ENCODE measurements around the gene PRRC2B.
"Not testable (repeated sequence)": the region's sequence is repeated elsewhere in the genome, so short reads cannot be mapped to it uniquely, and the experiment has no call there.

Gene PRRC2B

GRCh38 chr9:131464354-131465000, 70.6 kb downstream of the PRRC2B start:
- Histone ChIP-seq H3K9me3 (ENCODE audit: control insufficient read depth in 1 of 2, low read length in 2 of 2) (no peaks in the 10 kb centered on the region), H3K27me3 (ENCODE audit: low read depth, low read length) (no peaks in the 10 kb centered on the region), H3K36me3 (ENCODE audit: control insufficient read depth in 1 of 2, insufficient read depth in 2 of 2, low read length in 2 of 2) (peaks cover 54 to 70% of the 10 kb centered on the region in 2 donors), H3K4me3 (ENCODE audit: low read depth in 1 of 2, low read length in 2 of 2) (no peak overlapping the region), H3K4me1 (ENCODE audit: control insufficient read depth in 1 of 2, insufficient read depth in 2 of 2, low read length in 2 of 2) (no peaks in the 10 kb centered on the region), H3K27ac (ENCODE audit: low read length) (no peak overlapping the region)

GRCh38 chr9:131465401-131465800, 71.5 kb downstream of the PRRC2B start:
- H3K27ac ChIP-seq (ENCODE audit: low read length) = no peak overlapping the region
- H3K36me3 ChIP-seq (ENCODE audit: control insufficient read depth in 1 of 2, insufficient read depth in 2 of 2, low read length in 2 of 2) = peaks cover 59 to 70% of the 10 kb centered on the region in 2 donors
- H3K9me3 ChIP-seq (ENCODE audit: control insufficient read depth in 1 of 2, low read length in 2 of 2) = no peaks in the 10 kb centered on the region
- H3K27me3 ChIP-seq (ENCODE audit: low read depth, low read length) = no peaks in the 10 kb centered on the region
- H3K4me3 ChIP-seq (ENCODE audit: low read depth in 1 of 2, low read length in 2 of 2) = no peak overlapping the region
- H3K4me1 ChIP-seq (ENCODE audit: control insufficient read depth in 1 of 2, insufficient read depth in 2 of 2, low read length in 2 of 2) = no peaks in the 10 kb centered on the region

- Histone ChIP-seq H3K4me1 (ENCODE audit: control insufficient read depth in 1 of 2, insufficient read depth in 2 of 2, low read length in 2 of 2) (no peaks in the 10 kb centered on the region), H3K4me3 (ENCODE audit: low read depth in 1 of 2, low read length in 2 of 2) (no peak overlapping the region), H3K27ac (ENCODE audit: low read length) (no peak overlapping the region), H3K9me3 (ENCODE audit: control insufficient read depth in 1 of 2, low read length in 2 of 2) (no peaks in the 10 kb centered on the region), H3K36me3 (ENCODE audit: control insufficient read depth in 1 of 2, insufficient read depth in 2 of 2, low read length in 2 of 2) (peaks cover 63 to 71% of the 10 kb centered on the region in 2 donors), H3K27me3 (ENCODE audit: low read depth, low read length) (no peaks in the 10 kb centered on the region)
Observed at GRCh38 chr9:131467214-131467935, 73.5 kb downstream of the PRRC2B start.

- H3K4me3 ChIP-seq (ENCODE audit: low read depth in 1 of 2, low read length in 2 of 2) = no peak overlapping the region
- H3K36me3 ChIP-seq (ENCODE audit: control insufficient read depth in 1 of 2, insufficient read depth in 2 of 2, low read length in 2 of 2) = peaks cover 63 to 77% of the 10 kb centered on the region in 2 donors
- no peaks in the 10 kb centered on the region for H3K27me3 ChIP-seq (ENCODE audit: low read depth, low read length)
- no peaks in the 10 kb centered on the region for H3K4me1 ChIP-seq (ENCODE audit: control insufficient read depth in 1 of 2, insufficient read depth in 2 of 2, low read length in 2 of 2)
- no peak overlapping the region for H3K27ac ChIP-seq (ENCODE audit: low read length)
- no peaks in the 10 kb centered on the region for H3K9me3 ChIP-seq (ENCODE audit: control insufficient read depth in 1 of 2, low read length in 2 of 2)
Observed at GRCh38 chr9:131468031-131468430, 74.1 kb downstream of the PRRC2B start.

DNA sequence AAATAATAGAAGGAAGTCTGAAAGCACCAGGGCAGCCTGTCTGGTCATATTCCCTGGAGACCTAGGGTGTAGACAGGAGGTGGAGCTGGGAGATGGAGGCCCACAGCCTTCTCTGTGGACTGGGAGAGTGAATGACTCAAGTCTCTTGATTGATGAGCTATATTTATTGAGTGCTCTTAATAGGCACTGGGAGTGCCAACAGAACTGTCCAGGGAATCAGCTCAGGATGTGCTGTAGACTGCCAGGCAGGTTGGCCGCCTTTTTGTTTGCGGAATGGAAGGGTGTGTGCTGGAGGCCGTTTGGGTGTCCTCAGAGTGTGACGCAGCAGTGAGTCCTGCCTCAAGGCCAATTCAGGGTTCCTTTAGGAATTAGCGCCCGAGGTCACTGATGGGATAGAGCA, 75.5 kb downstream of the PRRC2B start:
- peaks cover 69 to 83% of the 10 kb centered on the region in 2 donors for H3K36me3 ChIP-seq (ENCODE audit: control insufficient read depth in 1 of 2, insufficient read depth in 2 of 2, low read length in 2 of 2)
- no peaks in the 10 kb centered on the region for H3K27me3 ChIP-seq (ENCODE audit: low read depth, low read length)
- no peaks in the 10 kb centered on the region for H3K9me3 ChIP-seq (ENCODE audit: control insufficient read depth in 1 of 2, low read length in 2 of 2)
- no peak overlapping the region for H3K27ac ChIP-seq (ENCODE audit: low read length)
- H3K4me1 ChIP-seq (ENCODE audit: control insufficient read depth in 1 of 2, insufficient read depth in 2 of 2, low read length in 2 of 2) = no peaks in the 10 kb centered on the region
- no peak overlapping the region for H3K4me3 ChIP-seq (ENCODE audit: low read depth in 1 of 2, low read length in 2 of 2)

- Histone ChIP-seq H3K4me3 (ENCODE audit: low read depth in 1 of 2, low read length in 2 of 2) (no peak overlapping the region), H3K27ac (ENCODE audit: low read length) (no peak overlapping the region), H3K9me3 (ENCODE audit: control insufficient read depth in 1 of 2, low read length in 2 of 2) (no peaks in the 10 kb centered on the region), H3K27me3 (ENCODE audit: low read depth, low read length) (no peaks in the 10 kb centered on the region), H3K4me1 (ENCODE audit: control insufficient read depth in 1 of 2, insufficient read depth in 2 of 2, low read length in 2 of 2) (no peaks in the 10 kb centered on the region), H3K36me3 (ENCODE audit: control insufficient read depth in 1 of 2, insufficient read depth in 2 of 2, low read length in 2 of 2) (peaks cover 72 to 83% of the 10 kb centered on the region in 2 donors)
Observed at GRCh38 chr9:131469951-131470350, 76.1 kb downstream of the PRRC2B start.

DNA sequence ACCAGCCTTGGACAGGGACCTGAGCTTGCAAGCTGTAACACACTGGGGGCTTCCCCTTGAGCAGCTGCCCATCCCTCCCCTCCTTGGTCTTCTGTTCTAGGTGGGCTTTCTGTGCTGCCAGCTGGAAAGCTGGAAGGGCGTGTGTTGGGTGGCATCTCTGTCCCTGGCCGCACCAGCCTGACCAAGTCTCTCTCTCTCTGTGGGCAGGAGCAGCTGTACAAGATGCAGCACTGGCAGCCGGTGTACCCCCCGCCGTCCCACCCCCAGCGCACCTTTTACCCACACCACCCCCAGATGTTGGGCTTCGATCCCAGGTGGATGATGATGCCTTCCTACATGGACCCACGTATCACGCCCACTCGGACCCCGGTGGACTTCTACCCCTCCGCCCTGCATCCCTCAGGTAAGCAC, 76.7 kb downstream of the PRRC2B start:
- Histone ChIP-seq H3K9me3 (ENCODE audit: control insufficient read depth in 1 of 2, low read length in 2 of 2) (no peaks in the 10 kb centered on the region), H3K4me1 (ENCODE audit: control insufficient read depth in 1 of 2, insufficient read depth in 2 of 2, low read length in 2 of 2) (no peaks in the 10 kb centered on the region), H3K27me3 (ENCODE audit: low read depth, low read length) (no peaks in the 10 kb centered on the region), H3K36me3 (ENCODE audit: control insufficient read depth in 1 of 2, insufficient read depth in 2 of 2, low read length in 2 of 2) (peaks cover 73 to 83% of the 10 kb centered on the region in 2 donors), H3K27ac (ENCODE audit: low read length) (no peak overlapping the region), H3K4me3 (ENCODE audit: low read depth in 1 of 2, low read length in 2 of 2) (no peak overlapping the region)

GRCh38 chr9:131472085-131472484, 78.2 kb downstream of the PRRC2B start:
- H3K27ac ChIP-seq (ENCODE audit: low read length); H3K4me1 ChIP-seq (ENCODE audit: control insufficient read depth in 1 of 2, insufficient read depth in 2 of 2, low read length in 2 of 2); H3K9me3 ChIP-seq (ENCODE audit: control insufficient read depth in 1 of 2, low read length in 2 of 2); H3K4me3 ChIP-seq (ENCODE audit: low read depth in 1 of 2, low read length in 2 of 2); H3K27me3 ChIP-seq (ENCODE audit: low read depth, low read length): not testable (repeated sequence)
- H3K36me3 ChIP-seq (ENCODE audit: control insufficient read depth in 1 of 2, insufficient read depth in 2 of 2, low read length in 2 of 2) = peaks cover 70 to 89% of the 10 kb centered on the region in 2 donors

- Histone ChIP-seq H3K4me1 (ENCODE audit: control insufficient read depth in 1 of 2, insufficient read depth in 2 of 2, low read length in 2 of 2) (no peaks in the 10 kb centered on the region), H3K36me3 (ENCODE audit: control insufficient read depth in 1 of 2, insufficient read depth in 2 of 2, low read length in 2 of 2) (peaks cover 72 to 91% of the 10 kb centered on the region in 2 donors), H3K4me3 (ENCODE audit: low read depth in 1 of 2, low read length in 2 of 2) (no peak overlapping the region), H3K27ac (ENCODE audit: low read length) (no peak overlapping the region), H3K27me3 (ENCODE audit: low read depth, low read length) (no peaks in the 10 kb centered on the region), H3K9me3 (ENCODE audit: control insufficient read depth in 1 of 2, low read length in 2 of 2) (no peaks in the 10 kb centered on the region)
Observed at GRCh38 chr9:131473198-131473885, 79.5 kb downstream of the PRRC2B start.

DNA sequence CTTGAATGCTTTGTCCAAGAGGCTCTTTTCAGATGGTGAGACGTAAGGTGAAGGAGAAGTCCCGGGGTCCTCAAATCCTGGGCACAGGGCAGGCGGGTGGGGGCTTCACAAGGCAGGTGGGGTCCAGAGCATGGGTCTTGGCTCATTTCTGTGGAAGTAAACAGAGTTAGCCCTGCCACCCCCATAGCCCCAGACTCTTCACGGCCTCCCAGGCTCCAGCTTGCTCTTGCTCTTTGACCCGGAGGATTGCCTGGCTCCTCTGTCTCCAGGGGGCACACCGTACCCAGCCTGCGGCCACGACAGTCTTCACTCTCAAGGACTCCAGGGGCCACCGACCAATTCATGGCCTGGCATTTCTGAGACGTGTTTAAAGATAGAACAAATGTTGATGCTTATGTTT, 80.0 kb downstream of the PRRC2B start:
- Histone ChIP-seq H3K4me1 (ENCODE audit: control insufficient read depth in 1 of 2, insufficient read depth in 2 of 2, low read length in 2 of 2) (no peaks in the 10 kb centered on the region), H3K4me3 (ENCODE audit: low read depth in 1 of 2, low read length in 2 of 2) (no peak overlapping the region), H3K9me3 (ENCODE audit: control insufficient read depth in 1 of 2, low read length in 2 of 2) (no peaks in the 10 kb centered on the region), H3K27me3 (ENCODE audit: low read depth, low read length) (no peaks in the 10 kb centered on the region), H3K36me3 (ENCODE audit: control insufficient read depth in 1 of 2, insufficient read depth in 2 of 2, low read length in 2 of 2) (peaks cover 70 to 96% of the 10 kb centered on the region in 2 donors), H3K27ac (ENCODE audit: low read length) (no peak overlapping the region)

DNA sequence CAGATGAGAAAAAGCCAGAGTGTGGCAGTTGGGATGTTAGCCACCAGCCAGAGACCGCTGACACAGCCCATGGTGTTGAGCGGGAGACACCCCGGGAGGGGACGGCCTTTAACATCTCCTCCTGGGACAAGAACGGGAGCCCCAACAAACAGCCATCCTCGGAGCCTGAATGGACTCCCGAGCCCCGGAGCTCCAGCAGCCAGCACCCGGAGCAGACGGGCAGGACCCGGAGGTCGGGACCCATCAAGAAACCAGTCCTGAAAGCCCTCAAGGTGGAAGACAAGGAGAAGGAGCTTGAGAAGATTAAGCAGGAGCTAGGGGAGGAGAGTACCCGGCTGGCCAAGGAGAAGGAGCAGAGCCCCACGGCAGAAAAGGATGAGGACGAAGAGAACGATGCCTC, 80.8 kb downstream of the PRRC2B start:
- Histone ChIP-seq H3K9me3 (ENCODE audit: control insufficient read depth in 1 of 2, low read length in 2 of 2) (no peaks in the 10 kb centered on the region), H3K4me1 (ENCODE audit: control insufficient read depth in 1 of 2, insufficient read depth in 2 of 2, low read length in 2 of 2) (no peaks in the 10 kb centered on the region), H3K27ac (ENCODE audit: low read length) (no peak overlapping the region), H3K4me3 (ENCODE audit: low read depth in 1 of 2, low read length in 2 of 2) (no peak overlapping the region), H3K36me3 (ENCODE audit: control insufficient read depth in 1 of 2, insufficient read depth in 2 of 2, low read length in 2 of 2) (peaks cover 72 to 99% of the 10 kb centered on the region in 2 donors), H3K27me3 (ENCODE audit: low read depth, low read length) (no peaks in the 10 kb centered on the region)
